ENCODE results near the gene OR10P1.

DNA sequence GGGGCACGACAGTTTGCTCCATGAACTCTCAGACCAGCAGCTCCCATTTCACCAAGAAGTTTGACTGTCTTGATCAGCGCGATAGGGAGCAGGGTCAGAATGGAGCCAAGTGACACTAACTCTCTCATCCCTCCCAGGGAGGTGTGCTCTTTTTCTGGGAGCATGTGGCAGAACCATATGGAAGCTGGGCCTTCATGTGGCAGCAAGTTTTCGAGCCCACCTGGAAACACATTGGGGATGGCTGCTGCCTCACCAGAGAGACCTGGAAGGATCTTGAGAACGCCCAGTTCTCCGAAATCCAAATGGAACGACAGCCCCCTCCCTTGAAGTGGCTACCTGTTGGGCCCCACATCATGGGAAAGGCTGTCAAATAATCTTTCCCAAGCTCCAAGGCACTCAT, 47.0 kb downstream of the OR10P1 start:
- TF ChIP-seq, protein P1, sequence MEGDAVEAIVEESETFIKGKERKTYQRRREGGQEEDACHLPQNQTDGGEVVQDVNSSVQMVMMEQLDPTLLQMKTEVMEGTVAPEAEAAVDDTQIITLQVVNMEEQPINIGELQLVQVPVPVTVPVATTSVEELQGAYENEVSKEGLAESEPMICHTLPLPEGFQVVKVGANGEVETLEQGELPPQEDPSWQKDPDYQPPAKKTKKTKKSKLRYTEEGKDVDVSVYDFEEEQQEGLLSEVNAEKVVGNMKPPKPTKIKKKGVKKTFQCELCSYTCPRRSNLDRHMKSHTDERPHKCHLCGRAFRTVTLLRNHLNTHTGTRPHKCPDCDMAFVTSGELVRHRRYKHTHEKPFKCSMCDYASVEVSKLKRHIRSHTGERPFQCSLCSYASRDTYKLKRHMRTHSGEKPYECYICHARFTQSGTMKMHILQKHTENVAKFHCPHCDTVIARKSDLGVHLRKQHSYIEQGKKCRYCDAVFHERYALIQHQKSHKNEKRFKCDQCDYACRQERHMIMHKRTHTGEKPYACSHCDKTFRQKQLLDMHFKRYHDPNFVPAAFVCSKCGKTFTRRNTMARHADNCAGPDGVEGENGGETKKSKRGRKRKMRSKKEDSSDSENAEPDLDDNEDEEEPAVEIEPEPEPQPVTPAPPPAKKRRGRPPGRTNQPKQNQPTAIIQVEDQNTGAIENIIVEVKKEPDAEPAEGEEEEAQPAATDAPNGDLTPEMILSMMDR (IDR thresholded peaks at IDR 0.05; ENCODE audit: low read length), result no peak
- no peak for TF ChIP-seq EZH2 (optimal IDR thresholded peaks at IDR 0.05; ENCODE audit: low read depth, low read length)
- no peak for TF ChIP-seq EZH2phosphoT487 (IDR thresholded peaks at IDR 0.05; ENCODE audit: low read length)

All from MM.1S (cell line).